T-helper 1 cell treated with Interleukin-12 subunit alpha and Interleukin-12 subunit beta and Interleukin-4 antibody, amounts not matched to agents 30 ng/mL and 1 ng/mL, for 36 hours (primary cell): ENCODE data around the gene PSD2. TPM values are rescaled to one million over a fixed set of nuclear protein-coding genes. Genes with fewer than 3 reads are reported as not detected.

Experiments
- intact Hi-C: fragments of 100-400 bp; cut with micrococcal nuclease; formaldehyde crosslinking; loops from one replicate; pipeline ENCODE4 v1.15.1; 2024
- total RNA-seq: library from RNA; stranded (reverse); gene quantifications from 2 replicates; pipeline ENCODE4 v1.2.3, GENCODE V29; 2022

PSD2 gene
- total RNA-seq, 1 donor from 2014 or later, result not detected

DNA sequence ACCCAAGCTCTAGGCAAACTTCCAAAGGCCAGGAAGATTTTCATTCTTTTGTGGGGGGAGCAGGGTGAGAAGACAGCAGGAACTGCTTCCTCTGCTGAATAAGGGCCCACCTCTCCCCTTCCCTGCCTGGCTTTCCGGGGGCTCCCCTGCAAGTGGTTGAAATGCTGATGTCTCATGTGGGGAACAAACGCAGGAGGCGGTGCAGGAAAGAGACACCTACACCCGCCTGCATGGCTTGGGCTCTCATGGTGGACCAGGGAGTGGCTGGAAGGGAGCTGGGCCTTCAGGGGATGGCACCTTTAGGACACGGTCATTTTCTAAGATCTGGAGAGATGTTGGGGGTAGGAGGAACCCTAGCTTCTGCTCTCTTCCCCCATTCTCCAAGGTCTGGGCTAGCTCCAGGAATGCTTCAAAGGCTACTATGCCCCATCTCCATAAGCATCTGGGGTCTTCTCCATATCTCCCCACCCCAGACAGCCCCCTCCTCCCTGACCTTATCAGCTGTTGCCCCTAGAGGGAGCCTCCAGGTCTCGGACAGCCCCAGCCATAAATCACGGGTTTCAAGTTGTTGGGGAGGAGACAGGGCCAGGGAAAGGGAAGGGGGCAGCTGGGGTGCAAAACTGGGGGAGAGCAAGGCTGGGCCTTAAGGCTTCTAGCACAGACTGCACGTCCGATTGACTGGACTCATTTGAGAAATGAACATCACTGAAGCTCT lies 76.6 kb downstream of the PSD2 start:
- intact Hi-C loops, result no loop called here

- intact Hi-C loops, result no loop called here
Observed at GRCh38 chr5:139872851-139873794, 77.5 kb downstream of the PSD2 start.

DNA sequence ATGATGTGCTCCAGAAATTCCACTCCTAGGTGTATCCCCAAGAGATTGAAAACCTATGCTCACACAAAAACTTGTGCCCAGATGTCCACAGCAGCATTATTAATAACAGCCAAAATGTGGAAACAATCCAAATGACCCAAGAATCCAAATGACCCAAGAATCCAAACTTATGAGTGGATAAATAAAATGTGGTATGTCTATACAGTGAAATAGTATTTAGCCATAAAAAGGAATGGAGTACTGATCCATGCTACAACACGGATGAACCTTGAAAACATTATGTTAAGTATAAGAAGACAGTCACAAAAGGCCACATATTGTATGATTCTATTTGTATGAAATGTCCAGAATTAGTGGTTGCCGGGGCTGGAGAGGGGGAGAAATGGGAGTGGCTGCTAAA lies 80.3 kb downstream of the PSD2 start:
- intact Hi-C loops, result no loop called here

- intact Hi-C loops, result no loop called here
Observed at GRCh38 chr5:139877129-139877597, 81.6 kb downstream of the PSD2 start.

GRCh38 chr5:139878093-139878492 lies 82.5 kb downstream of the PSD2 start:
- intact Hi-C loops, result no loop called here

- intact Hi-C loops, result no loop called here
Observed at GRCh38 chr5:139880416-139881142, 85.0 kb downstream of the PSD2 start.

DNA sequence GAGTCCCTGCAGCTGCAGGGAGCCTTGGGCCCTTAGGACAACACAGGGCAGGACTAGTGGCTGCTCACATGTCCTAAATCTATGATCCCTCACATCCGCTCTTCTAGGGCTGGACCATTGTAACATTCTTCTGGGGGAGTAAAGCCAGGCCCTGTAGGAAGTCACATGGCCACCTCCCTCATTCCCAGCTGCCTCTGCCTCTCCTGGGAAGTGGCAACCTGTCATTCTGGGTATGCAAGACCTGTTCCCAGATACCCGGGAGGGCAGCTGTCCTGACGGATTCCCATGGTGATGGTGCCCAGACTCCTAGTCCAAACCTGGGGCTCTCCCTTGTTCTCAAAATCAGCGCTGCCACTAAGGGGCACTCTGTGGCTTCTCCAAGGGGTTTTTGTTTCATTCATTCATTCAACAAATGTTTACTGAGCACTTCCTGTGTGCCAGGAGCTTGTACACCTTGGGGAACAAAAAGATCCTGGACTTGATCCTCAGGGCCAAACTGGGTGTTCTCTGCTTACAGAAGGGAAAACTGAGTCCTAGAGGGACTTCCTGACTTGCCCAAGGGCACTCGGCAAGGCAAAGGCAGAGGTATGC lies 85.6 kb downstream of the PSD2 start:
- intact Hi-C loops, result no loop called here

GRCh38 chr5:139882316-139882715 lies 86.7 kb downstream of the PSD2 start:
- intact Hi-C loops, result no loop called here

DNA sequence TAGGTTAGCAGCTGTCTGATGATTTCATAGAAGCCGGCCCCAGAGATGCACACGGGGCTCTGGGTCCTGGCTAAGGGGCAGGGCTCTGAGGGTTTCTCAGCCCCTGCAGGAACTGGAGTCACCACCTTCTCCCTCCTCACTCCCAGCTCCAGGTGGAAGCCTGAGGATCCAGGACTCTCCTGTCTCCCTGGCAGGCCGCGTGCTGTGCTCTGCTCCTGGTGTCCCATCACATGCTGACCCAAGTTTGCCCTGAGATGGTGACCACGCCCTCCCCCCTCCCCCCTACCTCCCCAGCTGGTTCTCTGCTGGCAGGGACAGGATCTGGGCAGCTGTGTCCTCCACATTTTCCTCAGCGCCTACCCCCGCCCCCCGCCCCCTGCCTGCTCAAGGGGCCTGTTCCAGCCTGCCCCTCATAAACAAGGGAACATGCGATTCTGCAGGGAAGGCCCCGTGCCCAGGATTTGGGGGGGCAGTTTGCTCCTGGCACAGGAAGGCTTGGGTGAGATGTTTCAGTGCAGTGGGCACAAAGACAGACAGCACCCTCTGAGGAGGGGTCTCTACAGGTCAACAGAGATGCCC lies 87.4 kb downstream of the PSD2 start:
- intact Hi-C loops, result no loop called here

DNA sequence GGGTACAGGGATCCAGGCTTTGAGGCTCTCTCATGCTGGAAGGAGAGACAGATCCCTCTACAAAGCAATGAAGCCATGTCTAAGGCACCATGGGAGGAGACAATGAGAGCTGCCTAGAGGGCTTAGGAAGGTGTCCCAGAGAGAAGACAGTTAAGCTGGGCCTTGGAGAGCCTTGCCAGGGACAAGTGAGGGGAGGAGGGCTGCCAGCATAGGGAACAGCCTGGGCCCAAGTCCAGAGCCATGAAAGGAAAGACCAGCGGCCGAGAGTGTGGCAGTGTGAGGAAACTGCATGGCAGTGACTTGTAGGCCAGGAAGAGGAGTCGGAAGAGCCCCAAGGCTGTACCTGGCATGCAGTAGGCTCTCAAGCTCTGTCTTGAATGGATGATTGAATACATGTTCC lies 88.5 kb downstream of the PSD2 start:
- intact Hi-C loops, result no loop called here

- intact Hi-C loops, result no loop called here
Observed at GRCh38 chr5:139884734-139885133, 89.1 kb downstream of the PSD2 start.

- intact Hi-C loops, result no loop called here
Observed at GRCh38 chr5:139885172-139885856, 89.7 kb downstream of the PSD2 start.

DNA sequence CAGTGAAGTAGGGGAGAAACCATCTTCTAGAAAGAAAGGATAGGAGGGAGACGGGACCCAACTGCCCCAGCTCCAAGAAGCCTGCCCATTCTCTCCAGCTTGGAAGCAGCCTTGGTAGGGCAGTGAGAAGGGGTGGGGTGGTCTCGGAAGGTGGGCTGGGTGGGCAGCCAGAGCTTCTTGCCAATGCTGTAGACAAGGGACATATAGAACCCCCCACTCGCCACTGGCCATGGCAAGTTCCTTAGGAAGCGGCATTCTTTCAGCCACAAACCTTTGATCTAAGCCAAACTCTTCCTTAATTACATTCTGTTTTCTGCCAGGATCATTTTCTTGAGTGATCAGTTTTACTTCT lies 90.2 kb downstream of the PSD2 start:
- intact Hi-C loops, result no loop called here

DNA sequence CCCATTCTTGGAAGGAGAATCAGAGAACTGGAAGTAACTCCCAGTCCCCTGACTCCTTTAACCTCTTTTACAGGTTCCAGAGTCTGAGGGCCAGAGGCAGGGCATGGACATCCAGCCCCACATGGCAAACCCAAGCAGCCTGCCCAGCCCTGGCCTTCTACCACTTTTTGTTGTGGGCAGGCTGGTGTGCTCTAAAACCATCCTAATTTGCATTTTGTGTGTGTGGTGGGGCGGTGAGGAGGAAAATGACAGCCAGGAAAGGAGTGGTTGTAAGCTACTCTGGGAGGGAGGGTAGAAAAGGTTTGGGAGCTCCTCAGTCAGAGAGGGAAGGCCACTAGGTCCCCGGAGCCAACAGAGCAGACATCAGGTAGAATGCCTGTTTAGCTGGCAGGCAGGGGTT lies 90.6 kb downstream of the PSD2 start:
- intact Hi-C loops, result no loop called here

DNA sequence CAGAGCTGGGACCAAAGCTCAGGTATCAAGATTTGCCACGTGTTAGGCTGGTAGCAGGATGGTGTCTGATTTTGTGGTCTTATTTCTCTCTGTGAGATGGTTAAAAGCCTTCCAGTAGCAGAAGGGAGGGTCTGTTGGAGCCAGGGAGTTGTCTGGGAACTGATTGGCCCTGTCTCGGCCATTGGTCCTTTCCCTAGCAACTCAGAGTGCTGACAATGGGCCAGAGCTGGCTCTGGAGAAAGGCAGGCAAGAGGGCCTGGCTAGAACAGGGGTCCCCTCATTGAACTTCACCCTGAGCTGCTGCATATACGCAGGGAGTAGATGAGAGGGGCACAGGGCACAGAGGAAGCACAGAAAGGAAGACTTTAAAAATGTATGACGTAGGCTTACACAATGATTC lies 92.8 kb downstream of the PSD2 start:
- intact Hi-C loops, result no loop called here

DNA sequence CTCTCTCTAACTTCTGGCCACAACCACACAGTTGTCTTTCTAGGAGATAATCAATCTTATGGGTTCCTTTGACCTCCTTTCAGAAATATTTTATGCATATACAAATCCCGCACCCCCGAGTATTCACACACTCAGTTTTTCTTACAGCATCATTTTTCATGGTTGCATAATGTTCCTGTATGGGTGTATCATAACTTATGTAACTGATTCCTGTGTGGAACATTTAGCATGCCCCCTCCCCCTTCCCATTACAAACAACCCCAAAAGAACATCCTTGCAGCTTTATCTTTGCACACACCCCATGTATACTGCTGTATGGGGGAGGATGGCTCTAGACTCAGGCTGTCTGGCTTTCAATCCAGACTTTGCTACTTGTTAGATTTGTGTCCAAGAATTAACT lies 93.8 kb downstream of the PSD2 start:
- intact Hi-C loops, result no loop called here

GRCh38 chr5:139893873-139894272 lies 98.3 kb downstream of the PSD2 start:
- intact Hi-C loops, result no loop called here
